Panc1 (cell line): ENCODE data around the gene FGF14. TPM values are rescaled to one million over a fixed set of nuclear protein-coding genes. Genes with fewer than 3 reads are reported as not detected.

ENCODE experiments used
- ATAC-seq: fragments of 200-7000 bp; cut with Tn5 transposase; 2 replicates; pipeline ENCODE4 v1.9.1; 2020; ENCODE audit warnings: mild to moderate bottlenecking, moderate library complexity
- BruUV-seq: library from RNA; stranded (reverse); fragments of 400-500 nt; replicated peaks from 2 replicates; lab custom pipeline; 2021; lab: Mats Ljungman, UMichigan
- CTCF ChIA-PET: fragments of 300-600 bp; sonication (Branson Sonifier 250); formaldehyde crosslinking; loops from one replicate; lab custom pipeline; 2022; ENCODE audit warnings: antibody characterized with exemption; lab: Charles Lee
- POLR2A ChIA-PET: fragments of 300-600 bp; sonication (Branson Sonifier 250); formaldehyde crosslinking; loops from one replicate; lab custom pipeline; 2022; ENCODE audit warnings: antibody characterized with exemption; lab: Charles Lee
- DNase-seq: peaks from one replicate; pipeline ENCODE4 v3.0.0-alpha.2; 2010; ENCODE audit warnings: low read depth, low spot score
- H3K27ac ChIP-seq: 2 replicates; pipeline ENCODE4 v1.5.1; 2011; ENCODE audit warnings: mild to moderate bottlenecking, low read length, inconsistent platforms
- H3K27me3 ChIP-seq: fragments of 200-500 bp; sonication (Bioruptor generic); 2 replicates; pipeline ENCODE4 v1.6.0; 2014; ENCODE audit warnings: low read length, inconsistent platforms; ENCODE audit not compliant: control insufficient read depth, insufficient read depth
- H3K36me3 ChIP-seq: fragments of 200-500 bp; sonication (Bioruptor generic); 2 replicates; pipeline ENCODE4 v1.5.1; 2014; ENCODE audit warnings: inconsistent platforms, mild to moderate bottlenecking, low read length, moderate library complexity; ENCODE audit not compliant: control insufficient read depth, insufficient read depth
- H3K4me1 ChIP-seq: 2 replicates; pipeline ENCODE4 v1.5.1; 2011; ENCODE audit warnings: inconsistent platforms, mild to moderate bottlenecking, low read length, moderate library complexity; ENCODE audit not compliant: control insufficient read depth, insufficient read depth
- H3K4me3 ChIP-seq, 2 experiments: 2 replicates each; pipeline ENCODE4 v1.5.1; 2011 to 2012; ENCODE audit warnings: low read depth in 2 of 2, low read length in 2 of 2, mild to moderate bottlenecking in 2 of 2, inconsistent platforms in 1 of 2, moderate library complexity in 1 of 2
- H3K9me3 ChIP-seq: fragments of 200-500 bp; sonication (Bioruptor generic); 2 replicates; pipeline ENCODE4 v1.5.1; 2014; ENCODE audit warnings: low read depth, mild to moderate bottlenecking, inconsistent platforms, low read length, moderate library complexity; ENCODE audit not compliant: control insufficient read depth, insufficient read depth
- CTCF ChIP-seq: fragments of 450-650 bp; IDR thresholded peaks from 2 replicates; pipeline ENCODE4 v1.5.1; 2017; ENCODE audit warnings: mild to moderate bottlenecking
- POLR2AphosphoS5 ChIP-seq: IDR thresholded peaks from 2 replicates; pipeline ENCODE4 v1.6.1; 2012; ENCODE audit warnings: mild to moderate bottlenecking, low read depth, low read length, moderate library complexity
- REST ChIP-seq, 2 experiments: IDR thresholded peaks; 2 replicates each; pipeline ENCODE4 v1.6.1; 2011 to 2012; ENCODE audit warnings: low read depth in 2 of 2, control low read depth in 1 of 2, low read length in 1 of 2, mild to moderate bottlenecking in 1 of 2, moderate library complexity in 1 of 2; ENCODE audit not compliant: insufficient read depth in 1 of 2
- SIN3A ChIP-seq: IDR thresholded peaks from 2 replicates; pipeline ENCODE4 v1.6.1; 2012; ENCODE audit warnings: low read depth, mild to moderate bottlenecking, low read length, moderate library complexity, borderline replicate concordance; ENCODE audit not compliant: insufficient read depth
- TCF7L2 ChIP-seq: IDR thresholded peaks from 2 replicates; pipeline ENCODE4 v1.6.1; 2011; ENCODE audit warnings: mild to moderate bottlenecking, low read depth, low read length, inconsistent platforms
- in situ Hi-C: cut with HindIII; loops from 2 replicates; pipeline ENCODE4 v1.10.0; 2016; ENCODE audit warnings: low sequenced_read_pairs, low pct_unique_long_range_greater_than_20kb
- intact Hi-C: fragments of 100-400 bp; cut with micrococcal nuclease; formaldehyde crosslinking; loops from one replicate; pipeline ENCODE4 v1.10.0; 2022; ENCODE audit not compliant: unreplicated experiment
- total RNA-seq: library from RNA; stranded (reverse); gene quantifications from one replicate; pipeline ENCODE4 v1.2.1, GENCODE V29; 2021; ENCODE audit not compliant: unreplicated experiment

Gene FGF14
- total RNA-seq, 1 experiment from 2014 or later = 0.03 TPM

GRCh38 chr13:101896541-101896940, 505.3 kb downstream of the FGF14 start:
- in situ Hi-C loops (no loop called here), intact Hi-C loops (no loop called here)
- H3K27me3 ChIP-seq = no peaks in the 10 kb centered on the region
- H3K36me3 ChIP-seq = no peaks in the 10 kb centered on the region
- POLR2A ChIA-PET = no interaction called here
- DNase-seq (no peak), ATAC-seq (no peak)
- no peak overlapping the region for H3K4me3 ChIP-seq
- no TSS peak for BruUV-seq
- no peak overlapping the region for H3K27ac ChIP-seq
- CTCF ChIA-PET = no interaction called here
- TF ChIP-seq TCF7L2 (no peak), SIN3A (no peak), POLR2AphosphoS5 (no peak), REST (IDR thresholded peaks at IDR 0.05; ENCODE audit: insufficient read depth in 1 of 2, low read depth in 2 of 2, low read length in 1 of 2) (no peak)
- no peaks in the 10 kb centered on the region for H3K9me3 ChIP-seq
- H3K4me1 ChIP-seq = no peaks in the 10 kb centered on the region

- ATAC-seq (no peak), DNase-seq (no peak)
- H3K27ac ChIP-seq = no peak overlapping the region
- no peaks in the 10 kb centered on the region for H3K27me3 ChIP-seq
- no peak for TF ChIP-seq POLR2AphosphoS5
- no peak for TF ChIP-seq SIN3A
- no peak for TF ChIP-seq CTCF
- no peak for TF ChIP-seq TCF7L2
- TF ChIP-seq REST (IDR thresholded peaks at IDR 0.05; ENCODE audit: insufficient read depth in 1 of 2, low read depth in 2 of 2, low read length in 1 of 2) = no peak
- no peaks in the 10 kb centered on the region for H3K9me3 ChIP-seq
- intact Hi-C loops = no loop called here
- in situ Hi-C loops = no loop called here
- CTCF ChIA-PET = no interaction called here
- no peak overlapping the region for H3K4me3 ChIP-seq
- no peaks in the 10 kb centered on the region for H3K4me1 ChIP-seq
- no TSS peak for BruUV-seq
- POLR2A ChIA-PET = no interaction called here
- no peaks in the 10 kb centered on the region for H3K36me3 ChIP-seq
These were observed 508.8 kb downstream of the FGF14 start for GRCh38 chr13:101893021-101893420.
